GM19372 (cell line): ENCODE measurements around the gene CCNI.

ENCODE experiments used
- ATAC-seq: cut with Tn5 transposase; IDR thresholded peaks from one replicate; pipeline ENCODE4 v1.9.1; 2021; ENCODE audit warnings: mild to moderate bottlenecking, low read depth, moderate library complexity; ENCODE audit not compliant: unreplicated experiment

The CCNI gene

GRCh38 chr4:77009511-77010115 lies 66.2 kb downstream of the CCNI start:
- no peak for ATAC-seq

- ATAC-seq: no peak
Observed at GRCh38 chr4:77007358-77008230, 68.2 kb downstream of the CCNI start.

DNA sequence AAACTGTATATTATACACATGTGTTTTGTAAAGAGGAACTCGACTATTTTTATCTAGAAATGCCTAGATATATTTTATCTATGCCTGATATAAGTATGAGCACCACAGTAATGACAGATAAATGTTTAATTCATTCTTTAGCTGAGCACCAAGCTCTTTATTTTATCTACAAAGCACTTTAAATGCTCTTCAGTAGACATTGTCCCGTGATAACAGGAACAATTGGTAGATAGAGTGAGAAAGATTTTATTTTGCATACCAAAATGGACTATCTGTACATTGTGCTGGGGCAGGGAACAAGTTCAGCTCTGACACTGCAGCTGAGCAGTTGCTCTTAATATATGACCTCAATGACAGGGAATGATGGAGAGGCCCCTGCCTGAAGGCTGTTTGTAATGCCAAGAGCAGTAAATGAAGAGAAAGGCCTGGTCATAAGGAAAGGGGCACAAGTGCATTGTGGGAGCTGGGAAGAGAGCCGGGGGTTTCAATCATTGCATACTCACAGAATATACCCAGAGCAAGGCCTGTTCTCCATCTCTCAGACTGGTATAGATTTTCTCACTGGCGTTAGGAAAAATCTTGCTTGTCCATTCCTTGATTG lies 68.9 kb downstream of the CCNI start:
- ATAC-seq: no peak

- no peak for ATAC-seq
Observed at GRCh38 chr4:77003400-77003799, 72.4 kb downstream of the CCNI start.

- no peak for ATAC-seq
Observed at GRCh38 chr4:77002321-77003107, 73.3 kb downstream of the CCNI start.

DNA sequence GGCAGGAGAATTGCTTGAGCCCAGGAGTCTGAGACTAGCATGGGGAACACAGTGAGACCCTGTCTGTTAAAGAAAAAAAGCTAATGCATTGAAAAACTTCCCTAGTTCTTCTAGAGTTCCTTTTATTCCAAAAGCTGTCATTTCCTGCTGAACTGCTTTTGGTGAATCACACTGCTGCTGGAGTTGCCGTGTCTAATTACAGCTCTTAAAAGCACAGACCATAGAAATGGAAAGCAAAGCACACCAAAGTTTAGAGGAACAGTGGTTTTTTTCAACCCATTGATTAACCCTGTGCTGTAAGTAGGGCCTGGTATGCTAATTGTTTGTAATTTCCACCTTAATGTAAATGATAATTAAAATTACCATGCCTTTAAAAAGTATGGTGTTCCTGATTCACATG lies 73.9 kb downstream of the CCNI start:
- no peak for ATAC-seq

- ATAC-seq: no peak
Observed at GRCh38 chr4:76998251-76998901, 77.4 kb downstream of the CCNI start.

DNA sequence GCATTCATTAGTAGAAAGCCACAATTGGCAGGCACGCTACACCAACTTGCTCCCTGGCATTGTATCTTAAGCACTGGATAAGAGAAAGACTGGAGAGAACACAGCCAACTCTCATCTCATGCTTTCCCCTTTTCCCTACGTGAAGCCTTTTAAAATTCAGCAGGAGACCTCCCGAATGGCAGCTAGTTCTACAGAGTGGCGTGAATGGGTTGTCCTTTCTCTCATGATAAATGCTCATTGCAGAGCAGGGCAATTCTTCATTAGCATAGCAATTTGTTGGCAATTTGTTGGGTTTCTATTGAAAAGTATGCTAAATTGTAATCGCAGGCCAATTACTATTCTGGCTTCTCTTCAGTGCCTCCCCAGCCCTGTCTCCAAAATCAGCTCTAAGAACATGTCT lies 78.3 kb downstream of the CCNI start:
- no peak for ATAC-seq
